Upper lobe of left lung (tissue), 4 donors: ENCODE results near the gene GLRX5.

Source experiments
- CTCF ChIP-seq, 6 experiments: fragments of 450-650 bp in 4 of 6; fragments of 200-600 bp in 2 of 6; sonication (generic) in 2 of 6; IDR thresholded peaks; one replicate each; pipeline ENCODE4 v1.5.1; 2016 to 2019; ENCODE audit warnings: antibody characterized with exemption in 6 of 6
- EP300 ChIP-seq, 4 donors: sonication (generic); formaldehyde crosslinking; IDR thresholded peaks; one replicate each; pipeline ENCODE4 v1.5.1; 2017; ENCODE audit warnings: antibody characterized with exemption in 4 of 4, control low read depth in 2 of 4
- POLR2A ChIP-seq, 4 donors: fragments of 450-650 bp; IDR thresholded peaks; one replicate each; pipeline ENCODE4 v1.5.1; 2016 to 2017; ENCODE audit warnings: antibody characterized with exemption in 4 of 4, mild to moderate bottlenecking in 2 of 4
- POLR2AphosphoS5 ChIP-seq, 2 donors: sonication (generic); formaldehyde crosslinking; IDR thresholded peaks; one replicate each; pipeline ENCODE4 v1.5.1; 2017; ENCODE audit warnings: antibody characterized with exemption in 2 of 2

- no peak for TF ChIP-seq POLR2A (IDR thresholded peaks at IDR 0.05)
- peak in 1 of 2 donors; percentile 12 for TF ChIP-seq POLR2AphosphoS5 (IDR thresholded peaks at IDR 0.05)
- no peak for TF ChIP-seq CTCF (IDR thresholded peaks at IDR 0.05)
- no peak for TF ChIP-seq EP300 (IDR thresholded peaks at IDR 0.05)
Measured at GRCh38 chr14:95530473-95531276, 4.2 kb upstream of the GLRX5 start.
